GM12864 (cell line): ENCODE measurements around the gene CORO2B.
"Not testable (repeated sequence)": the region's sequence is repeated elsewhere in the genome, so short reads cannot be mapped to it uniquely, and the experiment has no call there.

Source experiments
- DNase-seq: peaks from one replicate; pipeline ENCODE4 v3.0.0-alpha.2; 2011; ENCODE audit warnings: low read depth
- H3K4me3 ChIP-seq: 2 replicates; pipeline ENCODE4 v1.5.1; 2011; ENCODE audit warnings: mild to moderate bottlenecking, low read depth, low read length, control low read depth
- TF ChIP-seq, protein P1 (sequence below): IDR thresholded peaks from 2 replicates; pipeline ENCODE4 v1.5.1; 2011; ENCODE audit warnings: low read depth, mild to moderate bottlenecking, moderate library complexity, low read length, control low read depth, inconsistent platforms; ENCODE audit errors: missing control alignments

CORO2B gene

DNA sequence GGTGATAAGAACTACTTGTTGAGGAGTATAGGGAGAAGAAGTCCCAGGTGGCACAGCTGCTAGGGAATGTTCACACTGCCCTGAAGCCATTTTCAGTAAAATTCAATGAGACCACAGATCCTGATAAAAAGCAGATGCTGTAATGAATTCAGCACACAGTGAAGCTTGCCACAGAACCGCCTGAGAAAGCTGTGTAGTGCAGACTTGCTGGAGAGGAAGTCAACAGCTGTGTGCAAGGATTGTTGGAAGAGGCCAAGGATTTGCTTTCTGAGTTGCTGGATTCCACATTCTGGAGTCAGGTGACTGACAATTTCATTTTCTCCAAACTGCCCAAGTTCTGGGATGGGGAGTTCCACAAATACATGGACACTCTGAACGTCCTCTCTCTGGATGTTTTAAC lies 171.0 kb downstream of the CORO2B start:
- TF ChIP-seq, protein P1, sequence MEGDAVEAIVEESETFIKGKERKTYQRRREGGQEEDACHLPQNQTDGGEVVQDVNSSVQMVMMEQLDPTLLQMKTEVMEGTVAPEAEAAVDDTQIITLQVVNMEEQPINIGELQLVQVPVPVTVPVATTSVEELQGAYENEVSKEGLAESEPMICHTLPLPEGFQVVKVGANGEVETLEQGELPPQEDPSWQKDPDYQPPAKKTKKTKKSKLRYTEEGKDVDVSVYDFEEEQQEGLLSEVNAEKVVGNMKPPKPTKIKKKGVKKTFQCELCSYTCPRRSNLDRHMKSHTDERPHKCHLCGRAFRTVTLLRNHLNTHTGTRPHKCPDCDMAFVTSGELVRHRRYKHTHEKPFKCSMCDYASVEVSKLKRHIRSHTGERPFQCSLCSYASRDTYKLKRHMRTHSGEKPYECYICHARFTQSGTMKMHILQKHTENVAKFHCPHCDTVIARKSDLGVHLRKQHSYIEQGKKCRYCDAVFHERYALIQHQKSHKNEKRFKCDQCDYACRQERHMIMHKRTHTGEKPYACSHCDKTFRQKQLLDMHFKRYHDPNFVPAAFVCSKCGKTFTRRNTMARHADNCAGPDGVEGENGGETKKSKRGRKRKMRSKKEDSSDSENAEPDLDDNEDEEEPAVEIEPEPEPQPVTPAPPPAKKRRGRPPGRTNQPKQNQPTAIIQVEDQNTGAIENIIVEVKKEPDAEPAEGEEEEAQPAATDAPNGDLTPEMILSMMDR: no peak
- no peak for DNase-seq
- no peak overlapping the region for H3K4me3 ChIP-seq

DNA sequence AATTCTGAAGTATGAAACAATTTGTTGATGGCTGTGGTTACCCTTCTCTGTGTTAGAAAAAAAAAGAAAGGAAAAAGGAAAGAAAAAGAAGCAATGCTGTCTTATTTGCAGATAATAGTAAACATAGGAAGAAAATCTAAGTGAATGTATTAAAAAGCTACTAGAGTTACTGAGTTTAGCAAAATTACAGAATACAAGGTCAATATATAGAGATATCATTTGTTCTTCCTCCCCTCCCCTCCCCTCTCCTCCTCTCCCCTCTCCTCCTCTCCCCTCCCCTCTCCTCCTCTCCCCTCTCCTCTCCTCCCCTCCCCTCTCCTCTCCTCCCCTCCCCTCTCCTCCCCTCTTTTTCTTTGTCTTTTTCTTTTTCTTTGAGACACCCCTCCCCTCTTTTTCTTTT lies 172.8 kb downstream of the CORO2B start:
- no peak for DNase-seq
- H3K4me3 ChIP-seq: no peak overlapping the region
- TF ChIP-seq, protein P1: no peak

GRCh38 chr15:68755731-68756130 lies 176.9 kb downstream of the CORO2B start:
- TF ChIP-seq, protein P1: no peak
- H3K4me3 ChIP-seq: no peak overlapping the region
- no peak for DNase-seq

GRCh38 chr15:68759982-68760579 lies 181.3 kb downstream of the CORO2B start:
- DNase-seq, H3K4me3 ChIP-seq: not testable (repeated sequence)

GRCh38 chr15:68763063-68763462 lies 184.3 kb downstream of the CORO2B start:
- TF ChIP-seq, protein P1: no peak
- DNase-seq: no peak
- H3K4me3 ChIP-seq: no peak overlapping the region

DNA sequence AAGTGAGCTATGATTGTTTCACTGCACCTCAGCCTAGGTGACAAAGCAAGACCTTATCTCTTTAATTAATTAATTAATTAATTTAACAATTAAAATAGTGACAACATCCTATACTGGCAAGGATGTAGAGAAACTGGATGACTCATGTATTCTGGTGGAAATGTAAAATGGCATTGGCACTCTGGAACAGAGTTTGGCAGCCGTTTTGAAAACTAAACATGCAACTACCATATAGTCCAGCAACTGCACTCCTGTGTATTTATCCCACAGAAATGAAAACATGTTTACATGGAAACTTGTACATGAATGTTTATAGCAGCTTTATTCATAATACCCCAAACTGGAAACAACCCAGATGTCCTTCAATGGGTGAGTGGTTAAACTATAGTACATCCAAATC lies 185.3 kb downstream of the CORO2B start:
- no peak for DNase-seq
- TF ChIP-seq, protein P1: no peak
- no peak overlapping the region for H3K4me3 ChIP-seq

DNA sequence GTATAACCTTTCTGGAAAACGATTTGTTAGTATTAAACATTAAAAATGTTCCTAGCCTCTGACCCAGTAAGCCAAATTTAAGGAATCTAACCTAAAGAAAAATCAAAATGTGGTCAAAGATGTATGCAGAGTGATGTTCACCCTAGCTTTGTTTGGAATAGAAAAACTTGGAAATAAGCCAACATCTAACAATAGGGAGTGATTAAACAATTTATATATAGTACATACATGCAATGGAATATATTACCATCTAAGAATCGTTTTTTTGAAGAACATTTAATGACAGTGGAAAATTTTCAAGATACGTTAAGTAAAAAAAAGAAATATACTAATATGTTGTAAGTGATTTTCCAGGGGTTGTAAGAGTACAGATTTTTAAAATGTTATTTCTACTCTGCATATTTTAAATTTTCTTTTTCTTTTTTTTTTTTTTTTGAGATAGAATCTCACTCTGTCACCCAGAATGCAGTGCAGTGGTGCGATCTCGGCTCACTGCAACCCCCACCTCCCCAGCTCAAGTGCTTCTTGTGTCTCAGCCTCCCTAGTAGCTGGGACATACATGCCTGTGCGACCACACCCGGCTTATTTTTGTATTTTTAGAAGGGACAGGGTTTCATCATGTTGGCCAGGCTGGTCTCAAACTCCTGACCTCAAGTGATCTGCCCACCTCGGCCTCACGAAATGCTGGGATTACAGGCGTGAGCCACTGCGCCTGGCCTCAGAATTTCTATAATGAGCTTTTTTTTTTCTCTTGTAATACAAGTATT lies 187.0 kb downstream of the CORO2B start:
- TF ChIP-seq, protein P1: no peak
- H3K4me3 ChIP-seq: no peak overlapping the region
- no peak for DNase-seq
